GM06990 (cell line): ENCODE measurements around the gene GRHL1.

ENCODE experiments used
- DNase-seq: peaks from one replicate; pipeline ENCODE4 v3.0.0-alpha.2; 2011; ENCODE audit not compliant: insufficient read length; ENCODE audit errors: extremely low read depth
- H3K27me3 ChIP-seq: replicated peaks from 2 replicates; pipeline ENCODE4 v1.6.0; 2011; ENCODE audit warnings: low read length; ENCODE audit not compliant: control insufficient read depth, insufficient read depth
- H3K36me3 ChIP-seq: 2 replicates; pipeline ENCODE4 v1.5.1; 2011; ENCODE audit warnings: low read length; ENCODE audit not compliant: control insufficient read depth, insufficient read depth
- H3K4me3 ChIP-seq: replicated peaks from 2 replicates; pipeline ENCODE4 v1.5.1; 2011; ENCODE audit warnings: low read depth, mild to moderate bottlenecking, control low read depth, low read length
- CTCF ChIP-seq: IDR thresholded peaks from 2 replicates; pipeline ENCODE4 v1.5.1; 2011; ENCODE audit warnings: low read length, control low read depth, mild to moderate bottlenecking, inconsistent platforms; ENCODE audit not compliant: insufficient read depth, poor library complexity, severe bottlenecking

The GRHL1 gene

GRCh38 chr2:9937258-9937657, 14.2 kb upstream of the GRHL1 start:
- no peak for TF ChIP-seq CTCF
- no peak overlapping the region for H3K4me3 ChIP-seq
- no peaks in the 10 kb centered on the region for H3K27me3 ChIP-seq
- no peaks in the 10 kb centered on the region; the same call in 1 of the 2 replicates for H3K36me3 ChIP-seq
- no peak for DNase-seq

GRCh38 chr2:9937968-9938367, 13.5 kb upstream of the GRHL1 start:
- Histone ChIP-seq H3K4me3 (no peak overlapping the region), H3K27me3 (no peaks in the 10 kb centered on the region), H3K36me3 (no peaks in the 10 kb centered on the region; the same call in 1 of the 2 replicates)
- TF ChIP-seq CTCF: no peak
- DNase-seq: no peak

- no peaks in the 10 kb centered on the region for H3K27me3 ChIP-seq
- H3K4me3 ChIP-seq: no peak overlapping the region
- DNase-seq: no peak
- TF ChIP-seq CTCF: no peak
- no peaks in the 10 kb centered on the region; the same call in 1 of the 2 replicates for H3K36me3 ChIP-seq
Measured at GRCh38 chr2:9939587-9940485, 11.7 kb upstream of the GRHL1 start.

GRCh38 chr2:9941196-9941995, 10.1 kb upstream of the GRHL1 start:
- no peak overlapping the region for H3K4me3 ChIP-seq
- peaks cover 5% of the 10 kb centered on the region for H3K27me3 ChIP-seq
- no peak for DNase-seq
- TF ChIP-seq CTCF: no peak
- H3K36me3 ChIP-seq: no peaks in the 10 kb centered on the region

GRCh38 chr2:9941996-9942390, 9.5 kb upstream of the GRHL1 start:
- Histone ChIP-seq H3K27me3 (peaks cover 5% of the 10 kb centered on the region), H3K4me3 (no peak overlapping the region), H3K36me3 (no peaks in the 10 kb centered on the region)
- DNase-seq: no peak
- TF ChIP-seq CTCF: no peak
